GM19452 (cell line): Measurements from ENCODE around the gene ARSJ.

Experiments
- ATAC-seq: cut with Tn5 transposase; IDR thresholded peaks from one replicate; pipeline ENCODE4 v1.9.1; 2021; ENCODE audit not compliant: unreplicated experiment

ARSJ gene

DNA sequence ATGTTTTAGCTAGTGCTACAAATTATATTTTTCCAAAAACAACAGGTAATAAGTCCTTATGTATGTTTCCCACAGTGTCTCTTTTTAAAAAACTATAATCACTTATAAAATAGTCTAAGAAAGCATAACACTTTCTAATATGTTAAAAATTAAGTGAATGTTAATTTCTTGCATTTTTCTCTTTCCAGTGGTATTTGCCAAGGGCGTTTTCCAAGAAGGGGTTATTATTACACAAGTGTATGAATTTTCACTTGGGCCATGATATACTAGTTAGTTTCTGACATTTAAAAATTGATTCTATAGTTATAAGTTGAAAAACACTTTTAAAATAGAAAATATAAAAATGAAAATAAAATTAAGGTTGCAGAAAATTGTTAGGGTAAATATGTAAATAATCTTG, 74.6 kb downstream of the ARSJ start:
- ATAC-seq = no peak

- no peak for ATAC-seq
Observed at GRCh38 chr4:113901994-113902787, 77.3 kb downstream of the ARSJ start.

GRCh38 chr4:113899271-113900070, 80.0 kb downstream of the ARSJ start:
- peak; percentile 99 for ATAC-seq

DNA sequence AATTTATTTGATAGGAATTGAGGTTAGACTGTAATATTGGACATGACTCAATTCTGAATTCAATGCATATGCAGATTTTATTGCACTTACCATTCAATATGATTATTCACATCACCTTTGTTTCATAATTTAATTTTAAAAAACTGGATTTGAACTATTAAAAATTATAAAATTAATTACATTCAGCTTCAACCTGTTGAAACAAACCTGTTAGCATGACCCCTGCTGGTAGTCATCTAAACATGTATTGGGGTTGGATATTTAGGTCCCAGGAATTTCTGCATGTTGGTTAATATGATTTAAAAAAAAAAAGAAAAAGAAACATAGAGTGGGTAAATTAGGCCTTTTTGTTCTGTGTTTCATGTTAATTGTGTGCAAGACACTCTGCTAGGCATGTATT, 85.9 kb downstream of the ARSJ start:
- ATAC-seq = no peak

DNA sequence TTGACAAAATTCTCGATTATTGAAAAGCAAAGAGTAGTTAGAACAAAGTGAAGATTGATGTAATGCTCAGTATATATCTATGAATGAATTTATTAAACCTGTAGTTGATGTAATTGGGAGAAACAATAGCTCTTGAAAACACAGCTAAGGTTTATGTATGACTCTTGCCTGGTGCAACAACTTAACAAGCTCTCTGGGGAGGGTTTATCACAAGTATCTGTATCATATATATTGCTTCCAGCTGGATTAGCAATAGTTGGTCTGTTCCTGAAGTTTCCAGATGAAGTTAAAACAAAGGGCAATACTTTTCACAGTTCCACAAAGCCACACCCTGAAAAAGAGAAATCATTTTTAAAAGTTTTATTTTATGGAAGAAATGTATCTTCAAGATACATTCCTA, 91.4 kb downstream of the ARSJ start:
- no peak for ATAC-seq

DNA sequence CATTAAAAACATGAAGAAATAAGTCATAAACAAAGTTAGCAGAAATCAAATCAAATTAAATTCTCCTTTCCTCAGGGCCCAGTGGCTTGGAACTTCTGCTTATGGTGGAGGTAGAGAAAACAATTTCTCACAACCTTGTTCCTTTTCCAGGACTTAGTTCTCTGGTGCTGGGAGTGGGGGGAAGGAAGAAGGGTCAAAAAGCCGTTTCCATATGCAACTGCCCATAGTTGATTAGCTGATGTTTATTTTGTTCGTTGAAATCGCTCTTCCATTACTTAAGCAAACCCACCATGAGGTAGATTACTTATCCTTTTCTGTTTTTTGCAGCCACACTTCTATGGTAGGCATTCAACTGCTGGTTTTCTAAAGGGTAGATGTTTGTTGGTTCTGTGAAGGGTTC, 94.2 kb downstream of the ARSJ start:
- ATAC-seq = no peak

DNA sequence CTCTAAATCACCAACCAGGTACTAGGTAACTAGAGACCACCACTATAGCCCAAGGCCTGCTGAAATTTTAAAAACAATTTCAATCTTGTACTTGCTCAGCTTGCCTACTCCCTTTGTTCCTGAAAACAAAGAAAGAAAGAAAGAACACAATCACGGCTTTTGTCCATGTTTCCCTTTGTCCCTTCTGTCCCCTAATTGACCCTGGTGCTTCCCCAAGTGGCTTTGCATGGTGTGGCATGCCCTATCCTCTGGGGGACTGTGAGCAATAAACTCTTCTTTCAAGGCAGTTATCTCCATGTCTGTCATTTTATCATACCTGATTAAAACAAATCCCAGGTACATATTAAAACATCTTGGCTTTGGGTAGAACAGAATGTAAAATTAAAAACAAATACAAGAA, 94.8 kb downstream of the ARSJ start:
- ATAC-seq = no peak

DNA sequence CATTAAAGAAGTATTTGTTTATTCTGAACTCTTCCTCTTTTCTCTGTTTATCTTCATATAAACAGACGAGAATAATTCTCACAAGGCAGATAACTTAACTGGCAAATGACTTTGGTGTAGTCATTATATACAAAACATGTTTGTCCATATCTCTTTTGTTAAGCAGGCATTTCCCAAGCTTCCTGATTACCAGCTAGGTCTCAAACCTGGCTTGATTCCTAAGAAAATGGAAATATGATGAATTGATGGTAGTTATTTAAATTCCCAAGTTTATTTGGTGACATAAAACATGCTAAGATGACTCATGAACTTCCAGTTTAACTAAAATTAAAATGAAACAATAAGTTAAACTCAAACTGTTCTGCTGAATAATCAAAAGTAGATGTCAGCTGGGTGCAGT, 96.8 kb downstream of the ARSJ start:
- no peak for ATAC-seq

GRCh38 chr4:113881256-113881655, 98.2 kb downstream of the ARSJ start:
- ATAC-seq = no peak

GRCh38 chr4:113880240-113881028, 99.0 kb downstream of the ARSJ start:
- no peak for ATAC-seq

- ATAC-seq = no peak
Observed at GRCh38 chr4:113878668-113879067, 100.8 kb downstream of the ARSJ start.

- ATAC-seq = no peak
Observed at GRCh38 chr4:113874480-113874879, 105.0 kb downstream of the ARSJ start.

DNA sequence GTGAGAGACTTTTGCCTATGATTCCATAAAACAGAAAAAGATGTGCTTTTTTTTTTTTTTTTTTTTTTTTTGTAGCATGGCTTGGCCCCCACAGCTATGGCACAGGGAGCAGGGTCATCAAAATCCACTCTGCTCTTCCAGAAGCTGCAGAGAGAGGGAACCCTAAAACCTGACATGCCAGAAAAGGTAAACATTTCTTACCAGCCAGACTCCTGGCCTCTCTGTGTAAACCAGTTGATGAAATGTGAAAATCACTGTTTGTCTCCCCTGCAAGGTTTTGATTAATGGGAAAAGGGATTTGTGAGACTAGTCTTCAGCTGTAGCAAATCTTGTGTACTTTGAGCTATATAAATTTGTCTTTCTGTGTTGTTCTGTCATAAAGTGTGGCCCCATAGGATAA, 105.9 kb downstream of the ARSJ start:
- no peak for ATAC-seq

GRCh38 chr4:113872426-113873260, 106.8 kb downstream of the ARSJ start:
- ATAC-seq = no peak

- no peak for ATAC-seq
Observed at GRCh38 chr4:113871080-113871479, 108.4 kb downstream of the ARSJ start.

DNA sequence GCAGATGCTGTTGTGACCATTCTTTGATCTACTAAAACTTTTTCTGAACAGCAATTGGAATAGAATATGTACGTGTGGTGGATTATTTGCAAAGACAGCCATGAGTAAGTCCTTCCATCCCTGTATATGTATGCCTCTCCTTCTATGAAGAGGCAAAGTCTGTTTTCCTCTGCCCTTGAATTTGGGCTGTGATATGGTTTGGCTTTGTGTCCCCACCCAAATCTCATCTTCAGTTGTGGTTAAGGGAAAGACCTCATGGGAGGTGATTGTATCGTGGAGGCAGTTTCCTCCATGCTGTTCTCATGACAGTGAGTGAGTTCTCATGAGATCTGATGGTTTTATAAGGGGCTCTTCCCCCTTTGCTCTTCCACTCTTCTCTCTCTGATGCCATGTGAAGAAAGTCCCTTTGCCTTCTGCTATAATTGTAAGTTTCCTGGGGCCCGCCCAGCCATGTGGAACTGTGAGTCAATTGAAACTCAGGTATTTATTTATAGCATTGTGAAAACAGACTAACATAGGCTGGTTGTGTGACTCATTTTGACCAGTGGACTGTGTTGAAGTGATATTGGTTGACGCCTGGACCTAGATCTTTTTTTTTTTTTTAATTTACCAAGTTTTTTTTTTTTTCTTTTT, 109.6 kb downstream of the ARSJ start:
- ATAC-seq = peak; percentile 97

- no peak for ATAC-seq
Observed at GRCh38 chr4:113866611-113867010, 112.8 kb downstream of the ARSJ start.

DNA sequence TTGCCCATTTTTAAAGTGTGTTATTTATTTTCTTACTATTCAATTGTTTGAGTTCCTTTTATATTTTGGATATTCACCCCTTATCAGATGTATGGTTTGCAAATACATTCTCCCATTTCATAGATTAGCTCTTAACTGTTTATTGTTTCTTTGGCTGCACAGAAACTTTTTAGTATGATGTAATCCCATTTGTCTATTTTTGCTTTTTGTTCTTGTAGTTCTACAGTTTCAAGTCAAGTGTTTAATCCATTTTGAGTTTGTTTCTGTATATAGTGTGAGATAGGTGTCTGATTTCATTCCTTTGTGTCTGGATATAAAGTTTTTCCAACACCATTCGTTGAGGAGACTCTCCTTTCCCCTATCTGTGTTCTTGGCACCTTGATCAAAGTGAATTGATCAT, 120.5 kb downstream of the ARSJ start:
- no peak for ATAC-seq

DNA sequence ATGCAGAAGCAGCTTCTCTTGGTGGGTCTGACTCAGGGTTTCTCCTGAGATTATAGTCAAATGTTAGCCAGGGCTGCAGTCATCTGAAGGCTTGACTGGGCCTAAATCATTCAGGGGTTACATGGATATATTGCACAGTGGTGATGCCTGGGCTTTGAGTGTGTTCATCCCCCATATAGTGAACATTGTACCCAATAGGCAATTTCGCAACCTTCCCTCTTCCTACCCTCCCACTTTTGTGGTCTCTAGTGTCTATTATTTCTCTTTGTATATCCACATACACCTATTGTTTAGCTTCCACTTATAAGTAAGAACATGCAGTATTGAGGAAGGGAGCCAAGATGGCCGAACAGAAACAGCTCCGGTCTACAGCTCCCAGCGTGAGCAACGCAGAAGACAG, 127.6 kb downstream of the ARSJ start:
- ATAC-seq = no peak
